HG03342 (cell line): ENCODE data around the gene HIC2.
"Not testable (repeated sequence)": the region's sequence is repeated elsewhere in the genome, so short reads cannot be mapped to it uniquely, and the experiment has no call there.

Experiments
- ATAC-seq: cut with Tn5 transposase; IDR thresholded peaks from one replicate; pipeline ENCODE4 v1.9.1; 2021; ENCODE audit warnings: mild to moderate bottlenecking, moderate library complexity; ENCODE audit not compliant: unreplicated experiment

Gene HIC2

GRCh38 chr22:21489149-21489680 lies 72.0 kb downstream of the HIC2 start:
- not testable (repeated sequence) for ATAC-seq

- not testable (repeated sequence) for ATAC-seq
Measured at GRCh38 chr22:21490556-21490955, 73.4 kb downstream of the HIC2 start.

GRCh38 chr22:21492271-21492670 lies 75.1 kb downstream of the HIC2 start:
- not testable (repeated sequence) for ATAC-seq

GRCh38 chr22:21493789-21494782 lies 76.9 kb downstream of the HIC2 start:
- ATAC-seq, result not testable (repeated sequence)

- not testable (repeated sequence) for ATAC-seq
Measured at GRCh38 chr22:21497984-21498383, 80.8 kb downstream of the HIC2 start.

GRCh38 chr22:21498489-21498888 lies 81.3 kb downstream of the HIC2 start:
- not testable (repeated sequence) for ATAC-seq

GRCh38 chr22:21499623-21500506 lies 82.7 kb downstream of the HIC2 start:
- ATAC-seq, result not testable (repeated sequence)
